GM12892 (cell line): ENCODE results near the gene ELP2.
"Not testable (repeated sequence)": the region's sequence is repeated elsewhere in the genome, so short reads cannot be mapped to it uniquely, and the experiment has no call there.

ENCODE experiments used
- DNase-seq: peaks from one replicate; pipeline ENCODE4 v3.0.0; 2011; ENCODE audit not compliant: insufficient read length
- FAIRE-seq: peaks from 2 replicates; lab custom pipeline; 2011; peaks lifted over from hg19 to GRCh38; lab: Jason Lieb, UNC
- POLR2A ChIP-seq: IDR thresholded peaks from 2 replicates; pipeline ENCODE4 v1.6.1; 2011; ENCODE audit warnings: low read depth, low read length, control low read depth
- POLR2AphosphoS5 ChIP-seq: IDR thresholded peaks from 2 replicates; pipeline ENCODE4 v1.6.1; 2011; ENCODE audit warnings: low read depth, low read length, control low read depth
- TAF1 ChIP-seq: IDR thresholded peaks from 2 replicates; pipeline ENCODE4 v1.6.1; 2011; ENCODE audit warnings: low read depth, mild to moderate bottlenecking, control low read depth, low read length, borderline replicate concordance

ELP2 gene

GRCh38 chr18:36201765-36202164 lies 72.1 kb downstream of the ELP2 start:
- FAIRE-seq (no peak), DNase-seq (no peak)
- TF ChIP-seq POLR2A (no peak), TAF1 (no peak)

- no peak for DNase-seq
- FAIRE-seq = no peak
Observed at GRCh38 chr18:36203360-36203895, 73.7 kb downstream of the ELP2 start.

GRCh38 chr18:36205166-36205565 lies 75.5 kb downstream of the ELP2 start:
- DNase-seq (no peak), FAIRE-seq (no peak)
- TF ChIP-seq POLR2A = no peak
- no peak for TF ChIP-seq TAF1
- no peak for TF ChIP-seq POLR2AphosphoS5

More at GRCh38 chr18:36203360-36203895, 73.7 kb downstream of the ELP2 start:
- TF ChIP-seq POLR2A = no peak
- TF ChIP-seq TAF1 = no peak
- no peak for TF ChIP-seq POLR2AphosphoS5

- no peak for TF ChIP-seq POLR2A
- TF ChIP-seq TAF1 = no peak
- TF ChIP-seq POLR2AphosphoS5 = no peak
- FAIRE-seq (no peak), DNase-seq (no peak)
Observed at GRCh38 chr18:36207303-36207702, 77.6 kb downstream of the ELP2 start.

- FAIRE-seq, DNase-seq: not testable (repeated sequence)
Observed at GRCh38 chr18:36207969-36208368, 78.3 kb downstream of the ELP2 start.

GRCh38 chr18:36211612-36212065 lies 81.9 kb downstream of the ELP2 start:
- TF ChIP-seq POLR2A = no peak
- no peak for TF ChIP-seq TAF1
- TF ChIP-seq POLR2AphosphoS5 = no peak
- FAIRE-seq (no peak), DNase-seq (no peak)

GRCh38 chr18:36212301-36213171 lies 82.8 kb downstream of the ELP2 start:
- TF ChIP-seq TAF1 = no peak
- TF ChIP-seq POLR2A = no peak
- no peak for TF ChIP-seq POLR2AphosphoS5
- no peak for FAIRE-seq
- no peak for DNase-seq

- FAIRE-seq (no peak), DNase-seq (no peak)
- TF ChIP-seq POLR2AphosphoS5 (no peak), POLR2A (no peak), TAF1 (no peak)
Observed at GRCh38 chr18:36214811-36215210, 85.1 kb downstream of the ELP2 start.

- TF ChIP-seq TAF1 (no peak), POLR2AphosphoS5 (no peak), POLR2A (no peak)
- DNase-seq (no peak), FAIRE-seq (no peak)
Observed at GRCh38 chr18:36215577-36215976, 85.9 kb downstream of the ELP2 start.

- no peak for TF ChIP-seq TAF1
- TF ChIP-seq POLR2A = no peak
- no peak for TF ChIP-seq POLR2AphosphoS5
- FAIRE-seq (no peak), DNase-seq (no peak)
Observed at GRCh38 chr18:36217348-36217747, 87.6 kb downstream of the ELP2 start.

- DNase-seq (no peak), FAIRE-seq (no peak)
- TF ChIP-seq POLR2A (no peak), TAF1 (no peak), POLR2AphosphoS5 (no peak)
Observed at GRCh38 chr18:36229188-36229587, 99.5 kb downstream of the ELP2 start.
